ENCODE data around the gene FURIN.

DNA sequence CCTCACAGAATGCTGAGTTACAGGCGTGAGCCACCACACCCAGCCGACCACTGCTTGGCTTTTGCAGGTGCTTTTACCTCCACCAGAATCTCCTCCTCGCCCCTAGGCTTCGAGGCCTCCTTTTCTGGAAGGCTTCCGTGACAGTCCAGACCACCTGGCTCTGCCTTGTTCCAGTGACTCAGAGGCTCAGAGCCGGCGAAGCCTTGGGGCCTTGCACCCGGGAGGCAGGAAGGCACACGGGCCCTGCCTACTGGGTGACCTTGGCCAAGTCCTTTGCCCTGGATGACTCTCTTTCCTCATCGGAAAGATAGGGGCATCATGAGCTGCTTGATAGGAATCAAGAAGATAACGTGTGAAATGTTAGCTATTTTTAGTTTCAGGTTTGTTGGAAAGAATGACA lies 31.3 kb upstream of the FURIN start:
- TF ChIP-seq, protein P1, sequence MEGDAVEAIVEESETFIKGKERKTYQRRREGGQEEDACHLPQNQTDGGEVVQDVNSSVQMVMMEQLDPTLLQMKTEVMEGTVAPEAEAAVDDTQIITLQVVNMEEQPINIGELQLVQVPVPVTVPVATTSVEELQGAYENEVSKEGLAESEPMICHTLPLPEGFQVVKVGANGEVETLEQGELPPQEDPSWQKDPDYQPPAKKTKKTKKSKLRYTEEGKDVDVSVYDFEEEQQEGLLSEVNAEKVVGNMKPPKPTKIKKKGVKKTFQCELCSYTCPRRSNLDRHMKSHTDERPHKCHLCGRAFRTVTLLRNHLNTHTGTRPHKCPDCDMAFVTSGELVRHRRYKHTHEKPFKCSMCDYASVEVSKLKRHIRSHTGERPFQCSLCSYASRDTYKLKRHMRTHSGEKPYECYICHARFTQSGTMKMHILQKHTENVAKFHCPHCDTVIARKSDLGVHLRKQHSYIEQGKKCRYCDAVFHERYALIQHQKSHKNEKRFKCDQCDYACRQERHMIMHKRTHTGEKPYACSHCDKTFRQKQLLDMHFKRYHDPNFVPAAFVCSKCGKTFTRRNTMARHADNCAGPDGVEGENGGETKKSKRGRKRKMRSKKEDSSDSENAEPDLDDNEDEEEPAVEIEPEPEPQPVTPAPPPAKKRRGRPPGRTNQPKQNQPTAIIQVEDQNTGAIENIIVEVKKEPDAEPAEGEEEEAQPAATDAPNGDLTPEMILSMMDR (IDR thresholded peaks at IDR 0.05), result no peak
- TF ChIP-seq EZH2phosphoT487 (IDR thresholded peaks at IDR 0.05; ENCODE audit: borderline replicate concordance, low read depth) (no peak), EP300 (IDR thresholded peaks at IDR 0.05; ENCODE audit: borderline replicate concordance in 1 of 2, low read depth in 1 of 2, low read length in 1 of 2) (no peak), RXRA (IDR thresholded peaks at IDR 0.05; ENCODE audit: borderline replicate concordance, low read depth) (no peak), YY1 (IDR thresholded peaks at IDR 0.05; ENCODE audit: low read depth) (no peak), MXI1 (IDR thresholded peaks at IDR 0.05; ENCODE audit: low read depth, low read length) (no peak)
- TF ChIP-seq, protein P2, sequence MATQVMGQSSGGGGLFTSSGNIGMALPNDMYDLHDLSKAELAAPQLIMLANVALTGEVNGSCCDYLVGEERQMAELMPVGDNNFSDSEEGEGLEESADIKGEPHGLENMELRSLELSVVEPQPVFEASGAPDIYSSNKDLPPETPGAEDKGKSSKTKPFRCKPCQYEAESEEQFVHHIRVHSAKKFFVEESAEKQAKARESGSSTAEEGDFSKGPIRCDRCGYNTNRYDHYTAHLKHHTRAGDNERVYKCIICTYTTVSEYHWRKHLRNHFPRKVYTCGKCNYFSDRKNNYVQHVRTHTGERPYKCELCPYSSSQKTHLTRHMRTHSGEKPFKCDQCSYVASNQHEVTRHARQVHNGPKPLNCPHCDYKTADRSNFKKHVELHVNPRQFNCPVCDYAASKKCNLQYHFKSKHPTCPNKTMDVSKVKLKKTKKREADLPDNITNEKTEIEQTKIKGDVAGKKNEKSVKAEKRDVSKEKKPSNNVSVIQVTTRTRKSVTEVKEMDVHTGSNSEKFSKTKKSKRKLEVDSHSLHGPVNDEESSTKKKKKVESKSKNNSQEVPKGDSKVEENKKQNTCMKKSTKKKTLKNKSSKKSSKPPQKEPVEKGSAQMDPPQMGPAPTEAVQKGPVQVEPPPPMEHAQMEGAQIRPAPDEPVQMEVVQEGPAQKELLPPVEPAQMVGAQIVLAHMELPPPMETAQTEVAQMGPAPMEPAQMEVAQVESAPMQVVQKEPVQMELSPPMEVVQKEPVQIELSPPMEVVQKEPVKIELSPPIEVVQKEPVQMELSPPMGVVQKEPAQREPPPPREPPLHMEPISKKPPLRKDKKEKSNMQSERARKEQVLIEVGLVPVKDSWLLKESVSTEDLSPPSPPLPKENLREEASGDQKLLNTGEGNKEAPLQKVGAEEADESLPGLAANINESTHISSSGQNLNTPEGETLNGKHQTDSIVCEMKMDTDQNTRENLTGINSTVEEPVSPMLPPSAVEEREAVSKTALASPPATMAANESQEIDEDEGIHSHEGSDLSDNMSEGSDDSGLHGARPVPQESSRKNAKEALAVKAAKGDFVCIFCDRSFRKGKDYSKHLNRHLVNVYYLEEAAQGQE (IDR thresholded peaks at IDR 0.05; ENCODE audit: low read depth, low read length), result no peak
- TF ChIP-seq, protein P3, sequence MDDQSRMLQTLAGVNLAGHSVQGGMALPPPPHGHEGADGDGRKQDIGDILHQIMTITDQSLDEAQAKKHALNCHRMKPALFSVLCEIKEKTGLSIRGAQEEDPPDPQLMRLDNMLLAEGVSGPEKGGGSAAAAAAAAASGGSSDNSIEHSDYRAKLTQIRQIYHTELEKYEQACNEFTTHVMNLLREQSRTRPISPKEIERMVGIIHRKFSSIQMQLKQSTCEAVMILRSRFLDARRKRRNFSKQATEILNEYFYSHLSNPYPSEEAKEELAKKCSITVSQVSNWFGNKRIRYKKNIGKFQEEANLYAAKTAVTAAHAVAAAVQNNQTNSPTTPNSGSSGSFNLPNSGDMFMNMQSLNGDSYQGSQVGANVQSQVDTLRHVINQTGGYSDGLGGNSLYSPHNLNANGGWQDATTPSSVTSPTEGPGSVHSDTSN (IDR thresholded peaks at IDR 0.05), result no peak
